Iris pigment epithelial cell (primary cell): ENCODE measurements around the gene KRT6A.

ENCODE experiments used
- DNase-seq: peaks from one replicate; pipeline ENCODE4 v3.0.0-alpha.2; 2011; ENCODE audit warnings: low read depth

The KRT6A gene

GRCh38 chr12:52524241-52524897, 31.3 kb upstream of the KRT6A start:
- no peak for DNase-seq

DNA sequence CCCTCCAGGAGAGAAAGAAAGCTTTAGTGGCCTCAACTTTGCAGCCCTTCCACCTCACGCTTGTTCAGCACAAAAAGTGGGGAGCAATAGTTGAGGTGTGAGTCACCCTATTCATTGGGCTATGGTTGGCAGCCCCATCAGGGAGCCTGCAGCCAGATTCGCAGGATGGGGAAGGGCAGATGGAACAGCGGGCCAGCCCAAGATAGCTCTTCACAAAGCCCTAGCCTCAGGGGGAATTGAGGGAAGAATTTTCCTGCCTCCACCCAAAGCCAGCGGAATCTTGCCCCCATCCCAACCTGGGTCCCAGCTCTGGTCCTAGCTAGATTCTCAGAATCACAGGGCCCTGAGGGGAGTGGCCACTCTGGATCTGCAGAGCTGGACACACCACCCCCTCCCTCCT, 30.8 kb upstream of the KRT6A start:
- DNase-seq = no peak

- DNase-seq = no peak
Measured at GRCh38 chr12:52522346-52523011, 29.4 kb upstream of the KRT6A start.

DNA sequence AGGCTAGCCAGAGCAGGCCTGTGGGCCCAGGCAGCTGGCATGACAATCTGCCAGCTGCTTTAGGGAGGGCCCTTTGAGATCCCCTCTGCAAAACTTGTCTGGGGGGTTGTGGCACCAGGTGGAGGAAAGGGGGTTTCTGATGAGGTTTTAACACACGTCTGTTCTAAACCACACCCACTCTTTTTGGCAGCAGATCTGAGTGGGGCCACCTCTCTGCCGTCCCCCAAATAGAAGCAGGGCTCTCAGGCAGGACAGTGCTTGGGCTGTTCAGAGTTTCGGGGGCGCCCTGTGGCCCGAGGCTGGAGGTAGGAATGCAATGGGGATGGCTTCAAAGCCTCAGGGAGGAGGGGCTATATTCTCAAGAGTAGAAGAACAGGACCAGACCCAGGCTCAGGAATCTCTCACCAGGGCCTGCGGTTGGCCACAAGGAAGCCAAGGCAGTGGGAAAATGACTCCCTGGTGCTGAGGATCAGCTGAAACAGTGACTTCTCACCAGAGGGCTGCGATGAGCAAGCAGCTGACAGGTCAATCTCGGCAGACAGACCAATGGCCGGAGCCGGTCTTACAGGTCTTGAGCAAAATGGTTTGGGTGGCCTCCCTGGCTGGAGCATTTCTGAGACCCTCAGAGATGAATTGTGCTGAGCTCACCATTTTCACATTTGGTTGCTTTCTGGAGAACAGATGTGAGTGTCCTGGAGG, 28.7 kb upstream of the KRT6A start:
- no peak for DNase-seq

- DNase-seq = no peak
Measured at GRCh38 chr12:52521175-52521567, 28.1 kb upstream of the KRT6A start.

- DNase-seq = no peak
Measured at GRCh38 chr12:52519826-52520662, 27.0 kb upstream of the KRT6A start, which contains the start of gene KRT5. TSS of gene KRT5 (minus strand) at chr12:52520394. CDS start at chr12:52520296, 98 bp downstream.

- DNase-seq = no peak
Measured at GRCh38 chr12:52519387-52519703, 26.3 kb upstream of the KRT6A start.

GRCh38 chr12:52518574-52519386, 25.7 kb upstream of the KRT6A start:
- no peak for DNase-seq

- DNase-seq = no peak
Measured at GRCh38 chr12:52517888-52518287, 24.8 kb upstream of the KRT6A start.

- DNase-seq = no peak
Measured at GRCh38 chr12:52517005-52517835, 24.2 kb upstream of the KRT6A start.

- no peak for DNase-seq
Measured at GRCh38 chr12:52515927-52516831, 23.1 kb upstream of the KRT6A start.

DNA sequence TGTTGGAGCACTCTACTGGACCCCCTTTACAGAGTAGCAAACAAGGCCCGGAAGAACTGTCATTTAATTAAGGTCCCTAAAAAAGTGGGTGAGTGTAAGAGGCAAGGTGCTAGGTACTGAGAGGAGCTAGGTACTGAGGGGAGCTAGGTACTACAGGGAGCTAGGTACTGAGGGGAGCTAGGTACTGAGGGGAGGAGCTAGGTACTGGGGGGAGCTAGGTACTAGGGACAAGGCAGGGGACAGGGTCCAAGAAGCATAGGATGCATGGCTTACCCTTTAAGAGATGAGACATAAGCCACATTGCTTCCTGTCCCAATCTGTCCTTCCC, 22.2 kb upstream of the KRT6A start:
- no peak for DNase-seq

DNA sequence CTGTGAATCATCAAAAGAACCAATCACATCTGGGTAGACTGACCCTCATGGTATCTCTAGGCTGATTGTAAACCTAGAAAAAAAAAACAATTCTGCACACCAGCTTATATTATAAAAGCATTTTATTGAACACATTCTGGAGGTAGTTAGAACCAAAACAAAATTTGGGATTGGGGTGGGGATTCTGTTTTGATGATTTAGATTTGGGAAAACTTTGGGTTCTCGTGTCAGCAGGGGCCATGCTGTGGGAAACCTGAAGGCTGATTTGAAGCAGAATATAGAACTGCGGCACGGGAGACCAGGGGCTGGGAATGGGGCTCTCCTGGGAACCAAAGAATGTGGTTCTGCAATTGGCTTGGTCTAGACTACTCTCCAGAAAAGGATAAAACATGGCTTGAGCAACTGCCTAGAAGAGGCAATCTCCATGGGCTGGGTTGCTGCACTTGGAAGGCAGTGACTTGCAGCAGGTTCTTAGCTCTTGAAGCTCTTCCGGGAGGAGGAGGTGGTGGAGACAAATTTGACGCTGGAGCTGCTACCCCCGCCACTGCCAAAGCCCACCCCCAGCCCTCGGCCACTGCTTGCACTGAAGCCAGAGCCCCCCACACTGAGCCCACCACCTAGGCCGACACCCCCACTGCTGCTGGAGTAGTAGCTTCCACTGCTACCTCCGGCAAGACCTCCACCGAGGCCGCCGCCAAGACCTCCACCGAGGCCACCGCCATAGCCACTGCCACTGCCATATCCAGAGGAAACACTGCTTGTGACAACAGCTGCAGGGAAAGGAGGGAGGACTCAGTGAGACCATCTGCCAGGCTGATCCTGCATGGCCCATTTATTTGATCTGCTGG, 21.6 kb upstream of the KRT6A start:
- no peak for DNase-seq

- no peak for DNase-seq
Measured at GRCh38 chr12:52513736-52514135, 20.7 kb upstream of the KRT6A start.

DNA sequence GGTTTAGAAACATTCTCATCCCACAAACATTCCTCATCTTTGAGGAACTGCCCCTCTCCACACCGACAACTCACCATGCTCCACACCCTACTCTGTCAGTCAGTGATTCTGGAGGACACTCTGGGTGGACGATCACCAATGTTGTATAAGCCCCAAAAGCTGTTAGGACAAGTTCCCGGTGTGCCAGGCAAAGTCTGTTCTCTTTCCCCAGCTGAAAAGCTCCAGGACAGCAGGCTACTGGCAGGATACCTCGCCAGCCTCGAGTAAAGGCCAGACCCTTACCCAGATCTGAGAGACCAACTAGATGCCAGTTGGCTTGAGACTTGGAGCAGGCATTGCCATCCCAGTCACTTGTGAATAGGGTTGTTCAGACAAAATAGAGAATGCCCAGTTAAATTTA, 15.2 kb upstream of the KRT6A start:
- DNase-seq = no peak

DNA sequence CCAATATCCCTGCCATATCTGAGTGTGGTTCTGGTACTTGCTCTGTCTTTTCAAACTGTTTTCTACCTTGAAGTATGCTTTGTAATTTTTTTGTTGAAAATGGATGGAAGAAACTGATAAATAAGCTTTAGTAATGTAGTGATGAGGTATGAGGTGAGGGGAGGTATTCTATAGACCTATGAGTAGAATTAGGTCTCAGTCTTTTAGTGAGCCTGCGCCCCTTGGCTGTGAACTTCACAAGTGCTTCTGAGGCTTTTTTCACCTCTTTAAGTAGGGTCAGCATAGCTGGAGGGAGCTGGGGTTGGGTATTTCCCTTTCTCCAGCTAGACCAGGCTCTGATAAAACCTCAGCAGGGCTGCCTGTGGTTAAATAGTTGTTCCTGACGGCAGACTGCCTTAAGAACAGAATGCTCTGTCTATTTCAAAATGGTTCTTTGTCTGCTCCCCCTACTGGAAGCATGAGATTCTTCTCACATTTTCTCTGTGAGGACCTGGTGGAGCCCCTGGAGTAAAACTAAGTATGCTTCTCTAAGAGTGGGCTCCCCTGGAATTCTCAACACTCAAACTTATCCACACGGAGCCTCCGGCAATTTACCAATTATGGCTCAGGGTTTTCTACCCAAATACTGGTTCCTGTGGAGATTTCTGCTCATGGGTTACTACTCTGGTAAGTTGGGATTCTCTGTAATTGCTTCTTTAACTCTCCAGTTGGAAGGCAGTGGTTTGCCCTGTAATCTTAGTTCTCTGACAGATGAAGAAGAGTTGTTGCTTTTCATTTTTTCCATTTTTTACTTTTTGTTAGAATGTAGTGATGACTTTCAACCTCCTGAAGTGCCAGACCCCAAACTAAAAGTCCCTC, 14.0 kb upstream of the KRT6A start:
- peak; percentile 84 for DNase-seq

GRCh38 chr12:52502877-52503276, 9.8 kb upstream of the KRT6A start:
- DNase-seq = no peak

DNA sequence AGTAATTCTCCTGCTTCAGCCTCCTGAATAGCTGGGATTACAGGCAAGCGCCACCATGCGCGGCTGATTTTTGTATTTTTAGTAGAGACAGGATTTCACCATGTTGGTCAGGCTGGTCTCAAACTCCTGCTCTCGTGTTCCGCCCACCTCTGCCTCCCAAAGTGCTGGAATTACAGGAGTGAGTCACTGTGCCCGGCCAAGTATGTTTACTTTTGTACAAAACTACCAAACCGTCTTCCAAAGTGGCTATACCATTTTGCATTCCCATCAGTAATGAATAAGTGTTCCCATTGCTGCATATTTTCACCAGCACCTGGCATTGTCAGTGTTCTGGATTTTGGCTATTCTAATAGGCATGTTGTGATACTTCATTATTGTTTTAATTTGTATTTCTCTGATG, 8.4 kb upstream of the KRT6A start:
- DNase-seq = no peak
